Activated T-cell treated with anti-CD3 and anti-CD28 coated beads for 4 hours (primary cell): ENCODE measurements around the gene NEMF.

Source experiments
- DNase-seq: peaks from one replicate; pipeline ENCODE4 v3.0.0-alpha.2; 2020

Gene NEMF

GRCh38 chr14:49732896-49733295 lies 119.7 kb downstream of the NEMF start:
- no peak for DNase-seq
